Measurements from ENCODE around the gene MFF.

- TF ChIP-seq CTCF (IDR thresholded peaks at IDR 0.05) (no peak), EP300 (IDR thresholded peaks at IDR 0.05) (no peak)
Measured at GRCh38 chr2:227370092-227370491, 45.0 kb downstream of the MFF start.
